Ovary (tissue), 9 donors: ENCODE measurements around the gene L1CAM. TPM values are rescaled to one million over a fixed set of nuclear protein-coding genes. Genes with fewer than 3 reads are reported as not detected.

ENCODE experiments used
- DNase-seq, 5 donors: peaks; one replicate each; pipeline ENCODE4 v3.0.0-alpha.2; 2019 to 2020
- H3K27ac ChIP-seq, 2 donors: fragments of 200-600 bp; one replicate each; pipeline versions ENCODE4 v1.5.1 to v1.8.0; 2019 to 2022
- H3K27me3 ChIP-seq: fragments of 200-600 bp; one replicate; pipeline ENCODE4 v1.8.0; 2022
- H3K36me3 ChIP-seq: fragments of 200-600 bp; sonication (generic); one replicate; pipeline ENCODE4 v1.5.1; 2019
- H3K4me1 ChIP-seq: one replicate; pipeline ENCODE4 v1.8.1; 2013; ENCODE audit warnings: mild to moderate bottlenecking, moderate library complexity; ENCODE audit not compliant: insufficient read depth
- H3K4me3 ChIP-seq: fragments of 200-600 bp; sonication (generic); one replicate; pipeline ENCODE4 v1.5.1; 2017
- H3K9me3 ChIP-seq, 2 donors: fragments of 200-600 bp in 1 of 2; sonication (generic) in 1 of 2; one replicate each; pipeline versions ENCODE4 v1.5.1 to v1.8.1; 2013 to 2019; ENCODE audit warnings: mild to moderate bottlenecking in 1 of 2, moderate library complexity in 1 of 2
- EP300 ChIP-seq: sonication (generic); formaldehyde crosslinking; IDR thresholded peaks from one replicate; pipeline ENCODE4 v1.6.1; 2017; ENCODE audit warnings: antibody characterized with exemption
- POLR2A ChIP-seq: fragments of 450-650 bp; IDR thresholded peaks from one replicate; pipeline ENCODE4 v1.6.1; 2017; ENCODE audit warnings: antibody characterized with exemption, mild to moderate bottlenecking, moderate library complexity
- WGBS, 3 donors: extraction: QIAGEN DNeasy Blood & Tissue Kit in 1 of 3; methylation state at CpG; one replicate each; pipeline versions ENCODE4 v1.1.5 to v1.1.7; 2013 to 2017; 5-methylcytosine and 5-hydroxymethylcytosine counted together
- intact Hi-C, 4 donors: fragments of 100-400 bp; cut with DNase I; formaldehyde crosslinking; loops; one replicate each; pipeline versions ENCODE4 v1.11.0 to v1.15.1; 2022 to 2023
- polyA plus RNA-seq, 2 donors: library from polyadenylated mRNA; stranded (reverse); fragments of 200-250 nt in 1 of 2; fragments of 350-450 nt in 1 of 2; fragmentation: Illumina TruSeq in 1 of 2; extraction: RNeasy Lipid Tissue Mini Kit (QIAGEN cat#74804) in 1 of 2; gene quantifications; one replicate each; pipeline ENCODE4 v1.2.3, GENCODE V29; 2013 to 2014
- total RNA-seq, 7 donors: library from RNA; depleted of rRNA in 2 of 7; stranded (reverse); fragments of >200 nt in 2 of 7; fragmentation: NEBNext Ultra II Directional in 3 of 7; extraction: Animal tissue kit (Norgen Biotek cat#: 25700) in 3 of 7; gene quantifications; one replicate each; pipeline versions ENCODE4 v1.1.0 to v1.2.4, GENCODE V29; 2016 to 2023
- TF ChIP-seq, protein P1 (sequence below), 3 donors: fragments of 450-650 bp in 2 of 3; fragments of 200-600 bp in 1 of 3; IDR thresholded peaks; one replicate each; pipeline versions ENCODE4 v1.5.1 to v1.8.0; 2016 to 2022; ENCODE audit warnings: antibody characterized with exemption in 3 of 3, mild to moderate bottlenecking in 1 of 3
- donor health status: DM: no; HTN: no; CAD: no; lungs with moderate emphysema.
- donor health status: DM: no; HTN: no; CAD: no.
- donor health status: Bipolar disorder and iron deficiency.
- donor health status: DM: yes; HTN: yes; CAD: no.
- donor health status: DM: no; HTN: no; CAD: no.
- donor health status: DM: yes; HTN: yes; CAD: no.

Gene L1CAM
- total and polyA plus RNA-seq, 9 donors: 0.36 to 3.0 (median 0.99) TPM; not detected in 1

- H3K4me1 ChIP-seq: no peaks in the 10 kb centered on the region
- no peak for DNase-seq
- H3K36me3 ChIP-seq: no peaks in the 10 kb centered on the region
- no peaks in the 10 kb centered on the region for H3K27me3 ChIP-seq
- intact Hi-C loops: no loop called here
- no peak overlapping the region for H3K4me3 ChIP-seq
- no peak overlapping the region for H3K27ac ChIP-seq
- no peaks in the 10 kb centered on the region for H3K9me3 ChIP-seq
- 72 to 80% (median 75%) methylated on average over 9 to 11 of the region's 11 CpGs for WGBS, 3 donors
- TF ChIP-seq EP300: no peak
- TF ChIP-seq POLR2A: no peak
- TF ChIP-seq, protein P1, sequence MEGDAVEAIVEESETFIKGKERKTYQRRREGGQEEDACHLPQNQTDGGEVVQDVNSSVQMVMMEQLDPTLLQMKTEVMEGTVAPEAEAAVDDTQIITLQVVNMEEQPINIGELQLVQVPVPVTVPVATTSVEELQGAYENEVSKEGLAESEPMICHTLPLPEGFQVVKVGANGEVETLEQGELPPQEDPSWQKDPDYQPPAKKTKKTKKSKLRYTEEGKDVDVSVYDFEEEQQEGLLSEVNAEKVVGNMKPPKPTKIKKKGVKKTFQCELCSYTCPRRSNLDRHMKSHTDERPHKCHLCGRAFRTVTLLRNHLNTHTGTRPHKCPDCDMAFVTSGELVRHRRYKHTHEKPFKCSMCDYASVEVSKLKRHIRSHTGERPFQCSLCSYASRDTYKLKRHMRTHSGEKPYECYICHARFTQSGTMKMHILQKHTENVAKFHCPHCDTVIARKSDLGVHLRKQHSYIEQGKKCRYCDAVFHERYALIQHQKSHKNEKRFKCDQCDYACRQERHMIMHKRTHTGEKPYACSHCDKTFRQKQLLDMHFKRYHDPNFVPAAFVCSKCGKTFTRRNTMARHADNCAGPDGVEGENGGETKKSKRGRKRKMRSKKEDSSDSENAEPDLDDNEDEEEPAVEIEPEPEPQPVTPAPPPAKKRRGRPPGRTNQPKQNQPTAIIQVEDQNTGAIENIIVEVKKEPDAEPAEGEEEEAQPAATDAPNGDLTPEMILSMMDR (IDR thresholded peaks at IDR 0.05): no peak
Observed at GRCh38 chrX:153870288-153870690, 15.7 kb downstream of the L1CAM start.

DNA sequence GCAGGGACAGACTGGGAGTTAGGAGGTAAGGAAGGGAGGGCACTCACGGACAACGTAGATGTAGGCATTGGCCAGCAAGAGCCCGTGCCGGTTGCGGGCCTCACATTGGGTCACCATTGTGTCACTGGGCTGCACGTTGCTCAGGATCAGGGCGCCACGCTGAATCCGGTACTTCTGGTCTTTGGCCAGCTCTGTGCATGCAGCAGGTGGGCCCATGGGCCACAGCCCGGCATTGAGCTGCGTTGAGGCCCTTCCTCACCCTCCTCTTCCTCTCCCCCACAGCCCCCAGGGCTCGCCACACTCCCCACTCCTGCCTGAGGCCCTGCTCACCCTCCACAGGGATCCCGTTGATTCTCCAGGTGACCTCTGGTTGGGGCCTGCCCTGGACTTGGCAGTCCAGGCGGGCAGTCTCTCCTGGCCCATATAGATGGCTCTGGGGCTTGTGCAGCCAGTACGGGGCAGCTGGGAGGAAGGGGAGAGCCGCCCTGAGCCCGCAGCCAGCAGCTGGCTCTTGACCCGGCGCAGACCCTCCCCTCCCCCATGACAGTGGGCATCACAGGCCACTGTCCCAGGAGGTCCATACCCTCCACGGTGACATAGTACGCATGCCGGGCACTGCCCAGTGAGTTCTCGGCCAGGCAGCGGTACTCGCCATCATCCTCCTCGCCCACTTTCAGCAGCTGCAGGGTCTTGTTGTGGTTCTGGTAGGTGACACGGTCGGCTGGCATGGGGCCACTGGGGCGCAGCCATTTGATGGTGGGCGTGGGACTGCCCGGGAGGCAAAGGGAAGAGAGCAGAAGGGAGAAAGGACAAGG is 16.3 kb downstream of the L1CAM start:
- Histone ChIP-seq H3K27ac (no peak overlapping the region), H3K36me3 (no peaks in the 10 kb centered on the region), H3K4me3 (no peak overlapping the region), H3K4me1 (no peaks in the 10 kb centered on the region), H3K9me3 (no peaks in the 10 kb centered on the region), H3K27me3 (no peaks in the 10 kb centered on the region)
- DNase-seq: no peak
- intact Hi-C loops: no loop called here
- no peak for TF ChIP-seq POLR2A
- TF ChIP-seq EP300: no peak
- TF ChIP-seq, protein P1 (IDR thresholded peaks at IDR 0.05): no peak
- WGBS, 3 donors: 83 to 88% (median 86%) methylated on average over 30 to 31 of the region's 31 CpGs

DNA sequence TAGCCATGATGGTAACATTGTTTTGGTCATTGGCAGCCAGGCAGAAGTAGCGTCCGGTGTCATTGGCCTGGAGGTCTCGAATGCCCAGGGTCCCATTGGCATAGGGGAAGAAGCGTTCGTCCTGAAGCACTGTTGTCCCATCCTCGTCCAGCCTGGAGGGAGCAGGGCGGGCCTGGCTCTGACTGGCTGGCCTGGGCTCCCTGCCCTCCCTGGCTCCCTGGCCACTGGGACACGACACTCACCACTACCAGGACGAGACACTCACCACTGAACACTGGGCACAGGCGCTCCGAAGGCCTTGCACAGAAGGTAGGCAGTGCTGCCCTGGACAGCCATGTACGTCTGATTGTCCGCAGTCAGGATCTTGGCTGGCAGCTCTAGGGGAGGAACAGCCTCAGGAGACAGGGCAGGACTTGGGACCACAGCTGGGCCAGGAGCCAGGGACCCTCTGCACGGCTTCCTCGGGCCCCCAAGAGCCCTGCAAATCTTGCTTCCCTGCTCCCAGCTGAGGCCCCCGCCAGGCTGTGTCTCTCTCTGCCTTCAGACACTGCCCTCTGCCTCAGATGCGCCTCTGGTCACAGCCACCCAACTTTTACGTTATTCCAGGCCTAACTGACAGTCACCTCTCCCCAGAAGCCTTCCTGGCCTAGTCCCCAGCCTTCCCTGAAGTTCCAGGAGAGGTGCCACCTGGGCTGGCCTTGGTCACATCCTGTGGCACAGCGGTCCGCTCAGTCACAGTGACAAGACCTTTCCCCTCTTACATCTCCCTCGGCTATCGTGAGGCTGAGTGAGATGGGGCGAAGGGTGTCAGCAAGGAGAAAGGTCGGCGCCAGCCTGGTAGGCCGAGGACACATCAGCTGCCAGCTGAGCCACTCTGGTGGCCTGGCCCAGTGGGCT is 17.1 kb downstream of the L1CAM start:
- H3K4me1 ChIP-seq: no peaks in the 10 kb centered on the region
- TF ChIP-seq EP300: no peak
- TF ChIP-seq, protein P1 (IDR thresholded peaks at IDR 0.05): no peak
- no peak for TF ChIP-seq POLR2A
- H3K9me3 ChIP-seq: no peaks in the 10 kb centered on the region
- no peaks in the 10 kb centered on the region for H3K36me3 ChIP-seq
- H3K4me3 ChIP-seq: no peak overlapping the region
- intact Hi-C loops: no loop called here
- WGBS, 3 donors: 82 to 89% (median 82%) methylated on average over 26 of the region's 26 CpGs
- no peaks in the 10 kb centered on the region for H3K27me3 ChIP-seq
- no peak for DNase-seq
- no peak overlapping the region for H3K27ac ChIP-seq

DNA sequence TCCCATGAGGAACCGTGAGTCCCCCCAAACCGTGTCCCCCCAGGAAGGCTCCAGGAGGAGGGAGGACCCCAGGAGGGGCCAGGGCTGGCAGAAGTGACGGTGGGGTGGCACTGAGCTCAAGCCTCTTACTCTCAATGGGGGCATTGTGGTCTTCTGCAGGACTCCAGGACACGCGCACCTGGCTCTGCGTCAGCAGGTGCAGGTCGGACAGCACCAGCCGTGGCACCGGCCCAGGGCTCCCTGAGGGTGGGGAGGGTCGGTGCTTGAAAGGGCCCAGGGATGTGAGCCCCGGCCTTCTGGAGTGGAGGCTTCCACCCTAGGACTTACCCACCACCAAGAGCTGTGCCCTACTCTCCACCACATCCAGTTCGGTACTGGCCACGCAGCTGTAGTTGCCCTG is 18.3 kb downstream of the L1CAM start:
- Histone ChIP-seq H3K4me3 (no peak overlapping the region), H3K4me1 (no peaks in the 10 kb centered on the region), H3K27me3 (no peaks in the 10 kb centered on the region), H3K27ac (no peak overlapping the region), H3K9me3 (no peaks in the 10 kb centered on the region), H3K36me3 (no peaks in the 10 kb centered on the region)
- TF ChIP-seq EP300: no peak
- no peak for TF ChIP-seq POLR2A
- TF ChIP-seq, protein P1 (IDR thresholded peaks at IDR 0.05): no peak
- DNase-seq: no peak
- 87 to 90% (median 89%) methylated on average over 13 of the region's 13 CpGs for WGBS, 3 donors
- intact Hi-C loops: no loop called here
